Measurements from ENCODE around the gene FYN.

FYN gene

GRCh38 chr6:111831408-111831807 is 41.8 kb downstream of the FYN start:
- no peak for DNase-seq

GRCh38 chr6:111829998-111830397 is 43.3 kb downstream of the FYN start:
- DNase-seq: no peak

DNA sequence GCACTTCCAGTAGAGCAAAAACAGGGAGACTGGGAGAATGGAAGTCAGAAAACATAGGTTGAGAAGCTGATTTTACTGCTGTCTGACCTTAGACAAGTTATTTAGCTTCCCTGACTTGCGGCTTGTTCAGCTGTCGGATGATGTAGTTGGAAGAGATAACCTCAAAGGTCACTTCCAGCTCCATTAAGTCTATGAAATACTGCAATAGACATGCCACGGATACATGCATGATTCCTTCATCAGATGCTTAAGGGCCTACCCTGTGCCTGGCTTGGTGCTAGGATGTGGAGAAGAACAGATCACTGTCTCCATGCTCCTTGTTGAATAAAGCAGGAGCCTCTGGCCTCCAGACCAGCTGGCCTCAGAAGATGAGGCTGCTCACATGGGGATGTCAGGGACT is 43.7 kb downstream of the FYN start:
- DNase-seq: no peak

DNA sequence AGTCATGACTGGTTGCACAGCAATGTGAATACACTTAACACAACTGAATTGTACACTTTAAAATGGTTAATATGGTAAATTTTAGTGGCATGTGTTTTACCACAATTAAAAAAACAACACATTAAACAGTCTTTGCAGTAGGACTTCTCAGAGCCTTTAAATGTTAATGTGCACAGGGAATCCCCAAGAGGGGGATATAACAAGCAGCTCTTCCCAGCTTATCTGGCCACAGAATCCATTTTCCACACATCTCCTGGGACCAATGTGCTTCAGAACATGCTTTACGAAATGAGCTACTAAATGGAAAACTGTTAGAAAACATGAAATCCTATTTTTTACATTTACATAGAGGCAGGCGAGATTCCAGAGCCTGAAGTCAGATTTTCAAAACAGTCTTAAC is 44.4 kb downstream of the FYN start:
- DNase-seq: no peak

GRCh38 chr6:111825439-111826086 is 47.7 kb downstream of the FYN start:
- no peak for DNase-seq

DNA sequence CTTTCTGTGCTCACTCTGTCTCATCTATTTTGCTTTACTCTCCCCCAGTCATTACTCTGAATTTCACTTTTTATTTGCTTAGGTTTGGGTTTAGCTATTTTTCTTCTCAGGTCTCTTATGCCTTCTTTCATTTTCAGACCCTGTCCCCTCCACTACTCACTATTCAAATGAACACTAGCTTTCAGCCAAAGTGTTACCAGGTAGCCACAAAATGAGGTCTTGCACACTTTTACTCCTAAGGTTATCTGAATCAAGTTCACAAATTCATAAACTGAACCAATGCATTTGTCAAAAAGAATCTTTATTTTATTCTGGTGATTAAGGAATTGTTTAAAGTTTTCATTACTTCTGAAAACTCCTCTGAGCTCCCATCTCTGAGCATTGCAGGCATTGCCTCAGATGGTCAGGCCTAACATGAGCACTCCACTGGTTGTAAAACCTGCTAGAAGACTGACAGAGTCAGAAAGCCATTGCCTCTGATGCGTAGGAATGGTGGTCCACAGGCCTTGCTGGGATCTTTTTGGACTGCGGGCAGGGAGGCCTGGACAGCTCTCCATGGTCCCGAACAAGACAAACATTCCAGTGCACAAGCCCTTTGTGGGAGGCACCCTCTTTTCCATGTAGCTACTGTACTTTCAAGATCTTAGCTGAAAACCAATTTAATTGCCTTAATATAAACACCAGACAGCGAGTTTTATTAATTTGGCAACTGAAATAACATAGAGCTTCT is 48.5 kb downstream of the FYN start:
- no peak for DNase-seq

DNA sequence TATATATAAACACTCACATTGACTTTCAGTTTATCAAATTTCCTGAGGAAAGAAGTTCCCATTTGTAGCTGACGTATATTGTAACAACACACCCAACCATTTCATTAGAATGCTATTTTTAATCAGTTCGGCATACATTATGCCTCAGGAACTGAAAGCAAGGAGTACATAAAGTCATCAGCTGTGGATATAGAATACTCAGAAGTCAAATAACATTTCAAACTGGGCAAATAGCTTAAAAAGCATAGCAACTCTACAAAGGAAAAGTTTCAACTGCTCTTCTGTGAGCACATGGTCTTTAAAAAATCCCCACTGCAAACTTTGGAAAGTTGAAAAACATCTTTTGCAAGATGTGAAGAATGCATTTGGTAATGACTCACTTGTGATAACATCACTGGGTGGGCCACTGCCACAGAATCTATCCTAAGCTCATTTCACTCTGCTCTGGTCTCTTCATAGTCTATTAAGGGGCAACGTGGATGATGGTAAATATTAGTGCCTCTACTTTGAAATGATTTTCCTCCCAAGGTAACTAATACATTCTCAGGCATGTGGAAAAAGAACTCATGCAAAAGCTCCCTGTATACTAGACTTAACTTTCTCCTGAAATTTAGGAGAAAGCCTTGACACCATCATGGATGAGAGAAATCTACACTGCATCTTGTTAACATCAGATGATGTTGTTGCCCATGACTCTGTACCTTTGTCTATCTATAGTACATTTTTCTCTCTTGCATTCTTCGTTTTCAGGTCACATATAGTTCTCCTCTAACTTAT is 49.2 kb downstream of the FYN start:
- peak in 1 of 6 experiments; percentile 16 for DNase-seq

DNA sequence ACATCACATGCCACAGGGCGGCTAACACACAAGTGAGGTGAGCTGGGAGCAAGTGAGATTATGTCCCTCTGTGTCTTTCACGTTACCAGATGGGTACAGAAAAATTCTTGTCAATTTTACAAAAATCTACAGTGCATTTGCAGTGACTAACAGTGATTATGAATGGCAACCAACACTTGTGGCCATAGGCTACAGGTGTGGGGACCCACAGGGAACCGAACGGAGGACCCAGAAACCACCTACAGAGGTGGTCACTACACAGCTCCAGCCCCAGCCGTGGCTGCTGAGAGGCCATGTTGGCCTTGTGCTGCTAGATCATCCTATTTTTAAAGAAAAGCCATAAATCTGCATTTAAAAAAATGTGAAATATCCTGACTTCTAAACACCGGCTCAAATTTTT is 50.2 kb downstream of the FYN start:
- no peak for DNase-seq

GRCh38 chr6:111819458-111819857 is 53.8 kb downstream of the FYN start:
- DNase-seq: no peak

DNA sequence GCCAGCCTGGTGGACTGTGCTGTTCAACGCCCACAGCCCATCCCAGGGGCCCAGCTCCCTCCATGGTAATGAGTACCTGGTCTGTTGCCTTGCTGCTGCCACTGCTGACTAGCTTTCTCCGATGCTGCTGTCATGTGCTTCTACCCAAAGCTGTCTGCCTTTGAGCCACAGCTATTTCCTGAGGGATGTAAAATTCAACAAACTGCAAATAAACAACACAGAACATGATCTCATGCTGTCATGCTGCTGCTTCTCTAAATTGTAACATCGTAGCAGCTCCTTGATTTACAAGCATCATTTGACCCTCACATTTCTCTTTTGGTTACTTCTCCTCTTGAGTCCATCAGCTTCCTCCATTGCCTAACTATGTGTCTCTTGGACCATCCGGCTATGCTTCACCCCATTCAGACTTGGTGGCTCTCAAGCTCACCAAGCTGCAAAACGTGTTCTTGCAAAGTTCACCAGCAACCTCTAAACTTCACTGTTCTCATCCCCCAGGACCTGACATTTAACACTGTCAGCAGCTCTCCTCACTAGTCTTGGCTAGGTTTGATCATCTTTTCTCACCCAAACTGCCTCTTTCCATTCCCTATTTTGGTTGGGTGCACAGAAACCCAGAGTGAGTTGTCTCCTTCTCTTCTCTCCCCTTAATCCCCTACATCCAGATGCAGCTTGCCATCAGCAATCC is 54.6 kb downstream of the FYN start:
- peak in 1 of 6 experiments; percentile 14 for DNase-seq

DNA sequence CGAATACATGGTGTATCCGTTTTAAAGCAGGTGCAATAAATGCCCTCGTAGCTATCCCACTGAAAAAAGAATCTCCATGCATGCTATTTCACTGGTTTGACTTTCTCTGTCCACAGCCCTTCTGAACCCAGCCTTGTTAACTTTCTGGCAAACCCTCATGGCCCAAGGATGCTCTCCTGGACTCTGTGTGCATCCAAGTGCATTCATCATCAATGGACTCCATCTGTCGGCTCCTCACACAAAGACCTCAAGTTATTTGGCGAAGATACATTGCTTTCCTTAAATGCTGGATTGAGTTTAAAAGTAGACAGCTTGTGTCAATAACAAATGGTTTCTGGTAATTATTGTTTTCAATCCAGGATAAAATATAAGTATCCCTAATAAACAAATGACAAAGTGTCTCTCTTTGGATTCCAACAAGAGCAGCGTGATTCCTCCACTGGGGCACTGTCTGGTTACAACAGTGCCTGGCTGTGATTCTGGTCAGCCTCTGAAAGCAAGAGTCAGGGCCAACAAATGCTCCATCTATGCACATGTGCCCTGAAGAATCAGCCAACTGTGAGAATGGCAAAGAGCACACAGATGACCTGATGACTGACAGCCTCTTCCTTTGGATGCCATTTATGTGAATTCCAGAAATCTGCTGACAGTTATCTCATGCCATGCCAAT is 55.7 kb downstream of the FYN start:
- DNase-seq: no peak

DNA sequence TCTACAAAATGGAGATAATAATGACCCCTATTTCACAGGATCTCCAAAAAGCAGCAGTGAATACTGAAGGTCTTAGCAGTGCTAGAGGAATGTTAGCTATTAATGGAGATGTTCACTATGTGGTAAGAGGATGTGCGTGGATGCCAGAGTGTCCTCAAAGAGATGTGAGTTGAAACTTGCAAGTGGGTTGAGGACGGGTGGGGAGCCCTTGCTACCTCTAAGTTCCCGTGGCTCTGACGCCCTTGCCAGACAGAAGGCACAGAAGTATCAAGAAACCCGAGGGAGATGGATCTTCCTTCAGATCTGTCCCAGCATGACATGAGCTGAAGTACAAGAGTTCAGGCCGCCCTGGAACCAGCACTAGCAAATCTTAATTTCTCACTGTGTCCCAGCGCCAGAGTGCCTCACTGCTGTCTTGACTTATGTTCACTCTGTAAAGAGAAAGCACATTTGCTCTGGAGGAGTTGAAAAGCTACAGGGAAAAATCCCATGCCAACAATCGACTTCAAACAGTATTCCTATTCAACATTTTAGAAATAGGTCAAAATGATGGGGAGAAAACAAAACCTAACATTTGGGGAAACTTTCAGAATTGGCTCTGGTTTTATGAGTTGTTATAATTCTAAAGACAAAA is 59.5 kb downstream of the FYN start:
- DNase-seq: peak in 1 of 6 experiments; percentile 9

DNA sequence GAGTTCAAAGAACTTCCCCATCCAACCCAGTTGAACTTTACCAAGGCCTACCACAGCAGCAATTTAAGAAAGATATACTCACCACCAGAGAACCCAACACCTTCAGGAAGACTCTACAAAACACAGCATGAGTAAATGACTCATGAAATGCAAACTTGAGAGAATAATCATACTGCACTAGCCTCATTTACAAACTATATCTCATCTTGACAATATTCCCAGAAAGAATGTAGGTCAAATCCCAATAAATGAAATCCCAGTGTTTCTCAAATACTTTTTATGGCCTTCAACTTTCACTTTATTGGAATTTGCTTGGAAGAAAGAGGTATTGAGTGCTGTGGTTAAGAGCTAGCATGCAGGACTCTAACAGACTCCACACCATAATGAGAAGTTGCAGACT is 60.0 kb downstream of the FYN start:
- no peak for DNase-seq

DNA sequence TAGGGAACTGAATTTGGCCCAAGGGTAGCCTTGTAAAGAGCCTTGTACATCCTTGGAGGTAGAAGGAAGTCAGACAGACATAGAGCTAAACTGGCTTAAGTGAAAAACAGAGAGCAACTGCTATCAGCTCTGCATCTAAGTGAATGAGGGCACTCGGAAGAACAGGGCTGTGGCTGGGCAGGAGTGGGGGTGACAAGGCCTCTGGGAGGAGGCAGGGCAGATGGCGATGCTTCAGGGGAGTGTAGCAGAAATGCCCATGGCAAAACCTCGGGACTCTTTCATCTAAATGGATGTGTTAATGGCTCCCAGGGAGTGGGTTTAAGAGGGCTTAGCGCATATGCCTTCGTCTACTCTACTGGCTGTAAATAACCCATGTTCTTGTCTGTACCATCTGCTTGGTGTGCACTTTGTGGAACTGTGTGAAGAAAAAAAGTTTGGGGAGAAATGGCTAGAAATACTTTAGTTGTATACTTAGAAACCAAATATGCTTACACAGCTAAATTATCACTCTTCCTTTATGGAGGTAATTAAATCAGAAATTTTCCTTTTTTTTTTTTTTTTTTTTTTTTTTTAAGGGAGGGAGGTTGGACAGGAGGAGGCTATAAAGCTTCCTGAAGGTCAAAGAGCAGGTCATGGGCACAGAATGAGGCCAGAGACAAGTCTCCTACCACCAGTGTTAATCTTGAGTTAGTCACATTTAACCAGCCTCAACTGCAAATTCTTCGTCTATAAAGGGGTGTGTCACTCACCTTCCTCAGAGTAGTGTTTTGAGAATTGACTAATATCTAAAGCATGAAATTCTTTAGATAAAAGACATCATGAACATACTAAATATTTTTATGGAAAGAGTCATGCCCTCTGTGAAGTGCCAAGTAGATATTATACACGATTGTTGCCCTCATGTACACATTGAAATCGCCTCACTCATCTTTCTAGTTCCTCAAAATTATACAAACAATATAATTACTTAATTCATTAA is 60.9 kb downstream of the FYN start:
- peak in 1 of 6 experiments; percentile 13 for DNase-seq

DNA sequence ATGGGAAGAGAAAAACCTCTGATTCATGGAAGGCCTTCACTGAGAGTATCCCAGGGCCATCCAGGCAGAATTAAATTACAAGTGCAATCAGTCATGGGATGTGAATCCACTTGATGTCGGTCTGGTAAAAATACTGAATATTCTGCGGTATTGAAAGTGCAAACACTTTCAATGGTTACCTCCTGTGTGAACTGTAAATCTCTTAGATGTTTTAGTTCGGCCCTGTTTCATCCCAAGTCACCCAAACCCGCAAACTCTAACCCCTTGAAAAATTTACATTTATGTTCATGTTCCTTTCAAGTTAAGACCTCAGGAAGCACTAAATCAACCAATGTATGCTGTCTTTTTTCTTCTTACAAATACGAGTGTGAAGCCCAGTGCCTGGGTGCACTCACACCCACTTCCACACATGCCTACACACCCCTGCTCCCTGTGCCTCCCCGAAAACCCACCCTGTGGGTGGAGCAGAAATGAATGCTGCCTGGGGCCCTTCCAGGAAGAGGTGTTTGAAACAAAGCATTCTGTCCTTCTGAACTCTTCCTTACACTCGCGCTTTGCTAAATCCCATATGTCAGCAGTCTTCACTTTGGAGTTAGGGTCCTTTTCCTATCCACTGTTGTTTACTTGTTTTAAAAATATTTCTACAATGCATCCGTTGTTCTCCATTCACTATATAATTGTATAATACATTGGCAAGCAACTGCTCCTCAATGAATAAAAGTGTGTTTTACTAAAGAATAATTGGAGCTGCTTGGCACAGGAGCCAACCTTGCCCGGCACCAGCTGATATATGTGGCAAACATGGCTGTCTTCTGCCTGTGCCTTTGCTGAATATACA is 62.7 kb downstream of the FYN start:
- peak in 3 of 6 experiments; percentile 21 to 44 (median 28) for DNase-seq

GRCh38 chr6:111809766-111810165 is 63.5 kb downstream of the FYN start:
- no peak for DNase-seq

GRCh38 chr6:111809264-111809663 is 64.0 kb downstream of the FYN start:
- DNase-seq: no peak

GRCh38 chr6:111808493-111808892 is 64.8 kb downstream of the FYN start:
- peak in 4 of 6 experiments; percentile 25 to 50 (median 39) for DNase-seq

GRCh38 chr6:111806561-111807497 is 66.4 kb downstream of the FYN start:
- no peak for DNase-seq

Measured in stimulated activated naive CD4-positive, alpha-beta T cell (primary cell).